ENCODE results near the gene CLCN3.

- TF ChIP-seq EZH2phosphoT487 (IDR thresholded peaks at IDR 0.05; ENCODE audit: low read length) (no peak), EZH2 (optimal IDR thresholded peaks at IDR 0.05; ENCODE audit: low read depth, low read length) (no peak)
- TF ChIP-seq, protein P1, sequence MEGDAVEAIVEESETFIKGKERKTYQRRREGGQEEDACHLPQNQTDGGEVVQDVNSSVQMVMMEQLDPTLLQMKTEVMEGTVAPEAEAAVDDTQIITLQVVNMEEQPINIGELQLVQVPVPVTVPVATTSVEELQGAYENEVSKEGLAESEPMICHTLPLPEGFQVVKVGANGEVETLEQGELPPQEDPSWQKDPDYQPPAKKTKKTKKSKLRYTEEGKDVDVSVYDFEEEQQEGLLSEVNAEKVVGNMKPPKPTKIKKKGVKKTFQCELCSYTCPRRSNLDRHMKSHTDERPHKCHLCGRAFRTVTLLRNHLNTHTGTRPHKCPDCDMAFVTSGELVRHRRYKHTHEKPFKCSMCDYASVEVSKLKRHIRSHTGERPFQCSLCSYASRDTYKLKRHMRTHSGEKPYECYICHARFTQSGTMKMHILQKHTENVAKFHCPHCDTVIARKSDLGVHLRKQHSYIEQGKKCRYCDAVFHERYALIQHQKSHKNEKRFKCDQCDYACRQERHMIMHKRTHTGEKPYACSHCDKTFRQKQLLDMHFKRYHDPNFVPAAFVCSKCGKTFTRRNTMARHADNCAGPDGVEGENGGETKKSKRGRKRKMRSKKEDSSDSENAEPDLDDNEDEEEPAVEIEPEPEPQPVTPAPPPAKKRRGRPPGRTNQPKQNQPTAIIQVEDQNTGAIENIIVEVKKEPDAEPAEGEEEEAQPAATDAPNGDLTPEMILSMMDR (IDR thresholded peaks at IDR 0.05; ENCODE audit: low read length): no peak
These were observed at the start of gene CLCN3 for GRCh38 chr4:169619958-169620879.
